Measurements from ENCODE around the gene TMEM221. TPM values are rescaled to one million over a fixed set of nuclear protein-coding genes. Genes with fewer than 3 reads are reported as not detected.
A peak's percentile ranks its signal among the peaks of the same experiment; 100 is the strongest.

Gene TMEM221
- total and polyA plus RNA-seq, 10 of the 15 experiments (the other 5 are each of a cell fraction or from before 2014, with no cell fraction given): 0.04 to 0.24 TPM; not detected in 8

GRCh38 chr19:17496337-17496997 lies 48.0 kb upstream of the TMEM221 start (continued):
- TF ChIP-seq E4F1 (IDR thresholded peaks at IDR 0.05; ENCODE audit: borderline replicate concordance, partially characterized antibody) (no peak), NR2C2 (IDR thresholded peaks at IDR 0.05; ENCODE audit: borderline replicate concordance, control insufficient read depth, insufficient read length, low read depth) (no peak), SKIL (IDR thresholded peaks at IDR 0.05; ENCODE audit: low read depth, poor library complexity, severe bottlenecking) (no peak), RFX5 (IDR thresholded peaks at IDR 0.05; ENCODE audit: low read depth, low read length) (no peak), GABPA (IDR thresholded peaks at IDR 0.05; ENCODE audit: low read depth) (no peak), ASH2L (IDR thresholded peaks at IDR 0.05; ENCODE audit: borderline replicate concordance, low read depth) (no peak), RAD51 (IDR thresholded peaks at IDR 0.05) (no peak), LARP7 (IDR thresholded peaks at IDR 0.05) (peak; percentile 56; the same call in 1 of the 2 replicates), KDM1A (IDR thresholded peaks at IDR 0.05; ENCODE audit: borderline replicate concordance) (no peak), SREBF2 (IDR thresholded peaks at IDR 0.05; ENCODE audit: low read length) (no peak), SREBF1 (IDR thresholded peaks at IDR 0.05; ENCODE audit: low read length) (no peak), YBX1 (IDR thresholded peaks at IDR 0.05) (no peak), POLR2AphosphoS2 (IDR thresholded peaks at IDR 0.05; ENCODE audit: low read depth, low read length) (no peak), IRF5 (IDR thresholded peaks at IDR 0.05; ENCODE audit: borderline replicate concordance) (no peak), MYB (IDR thresholded peaks at IDR 0.05; ENCODE audit: borderline replicate concordance, low read depth, low read length) (no peak), TBL1XR1 (IDR thresholded peaks at IDR 0.05; ENCODE audit: low read depth, low read length) (no peak), BHLHE40 (IDR thresholded peaks at IDR 0.05; ENCODE audit: borderline replicate concordance in 1 of 2, low read depth in 2 of 2, low read length in 1 of 2) (peak in 1 of 2 experiments; percentile 38; a peak in 1 of 4 replicates), SP1 (IDR thresholded peaks at IDR 0.05; ENCODE audit: low read depth, low read length) (no peak), RB1 (IDR thresholded peaks at IDR 0.05; ENCODE audit: borderline replicate concordance) (peak; percentile 59; the same call in 1 of the 2 replicates), ZNF217 (IDR thresholded peaks at IDR 0.05) (no peak), SUPT20H (IDR thresholded peaks at IDR 0.05; ENCODE audit: borderline replicate concordance, control insufficient read depth, low read depth, low read length) (no peak), RCOR1 (conservative IDR thresholded peaks at IDR 0.05; ENCODE audit: low read depth, low read length) (no peak), KLF5 (IDR thresholded peaks at IDR 0.05; ENCODE audit: partially characterized antibody) (peak; percentile 56)
